Activated naive CD8-positive, alpha-beta T cell treated with anti-CD3 and anti-CD28 coated beads, Interleukin-2, amount 50 U/mL, for 24 hours (primary cell): Measurements from ENCODE around the gene PDE1C.

Experiments used
- ATAC-seq: fragments of 150-1000 bp; cut with Tn5 transposase; one replicate; pipeline ENCODE4 v1.10.0; 2021
- DNase-seq: peaks from one replicate; pipeline ENCODE4 v3.0.0; 2021
- H3K27ac Mint-ChIP-seq: one replicate; pipeline ENCODE4 v1.8.0; 2021; ENCODE audit warnings: mild to moderate bottlenecking, mixed read lengths
- H3K27me3 Mint-ChIP-seq: one replicate; pipeline ENCODE4 v1.8.0; 2021; ENCODE audit warnings: mixed read lengths
- H3K36me3 Mint-ChIP-seq: one replicate; pipeline ENCODE4 v1.8.0; 2021; ENCODE audit warnings: low read depth, mixed read lengths
- H3K4me1 Mint-ChIP-seq: one replicate; pipeline ENCODE4 v1.8.0; 2021; ENCODE audit warnings: mixed read lengths
- H3K4me3 Mint-ChIP-seq: one replicate; pipeline ENCODE4 v1.8.0; 2021; ENCODE audit warnings: mild to moderate bottlenecking, moderate library complexity, mixed read lengths
- H3K9me3 Mint-ChIP-seq: one replicate; pipeline ENCODE4 v1.8.0; 2021; ENCODE audit warnings: mixed read lengths

The PDE1C gene

DNA sequence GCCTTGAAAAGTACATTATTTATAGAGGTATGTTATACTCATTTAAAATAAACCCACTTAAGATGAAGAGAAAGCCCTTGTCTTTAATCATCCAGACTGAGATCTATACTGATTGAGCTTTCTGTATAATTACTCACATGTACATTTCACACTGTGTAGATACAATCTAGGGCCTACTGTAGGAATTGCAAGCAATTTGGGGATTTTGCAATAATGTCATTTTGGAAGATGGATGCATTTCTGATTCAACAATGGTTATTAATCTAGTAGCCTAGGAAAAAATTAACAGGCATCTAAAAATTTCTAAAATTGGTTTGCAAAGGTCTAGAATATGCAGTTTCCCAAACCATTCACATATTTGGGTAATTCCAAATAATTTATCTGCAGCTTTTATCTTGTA lies 132.2 kb downstream of the PDE1C start:
- no peaks in the 10 kb centered on the region for H3K9me3 Mint-ChIP-seq
- H3K27me3 Mint-ChIP-seq: no peaks in the 10 kb centered on the region
- DNase-seq: no peak
- H3K36me3 Mint-ChIP-seq: no peaks in the 10 kb centered on the region
- no peaks in the 10 kb centered on the region for H3K4me1 Mint-ChIP-seq
- no peak overlapping the region for H3K4me3 Mint-ChIP-seq
- no peak for ATAC-seq
- H3K27ac Mint-ChIP-seq: no peak overlapping the region

GRCh38 chr7:31935124-31936054 lies 134.8 kb downstream of the PDE1C start:
- no peaks in the 10 kb centered on the region for H3K9me3 Mint-ChIP-seq
- no peaks in the 10 kb centered on the region for H3K27me3 Mint-ChIP-seq
- no peak overlapping the region for H3K4me3 Mint-ChIP-seq
- H3K36me3 Mint-ChIP-seq: no peaks in the 10 kb centered on the region
- ATAC-seq: no peak
- H3K4me1 Mint-ChIP-seq: no peaks in the 10 kb centered on the region
- H3K27ac Mint-ChIP-seq: no peak overlapping the region
- no peak for DNase-seq

GRCh38 chr7:31934551-31934950 lies 135.7 kb downstream of the PDE1C start:
- Mint-ChIP-seq H3K27ac (no peak overlapping the region), H3K4me3 (no peak overlapping the region), H3K27me3 (no peaks in the 10 kb centered on the region), H3K4me1 (no peaks in the 10 kb centered on the region), H3K9me3 (peaks cover 5% of the 10 kb centered on the region), H3K36me3 (no peaks in the 10 kb centered on the region)
- ATAC-seq (no peak), DNase-seq (no peak)

DNA sequence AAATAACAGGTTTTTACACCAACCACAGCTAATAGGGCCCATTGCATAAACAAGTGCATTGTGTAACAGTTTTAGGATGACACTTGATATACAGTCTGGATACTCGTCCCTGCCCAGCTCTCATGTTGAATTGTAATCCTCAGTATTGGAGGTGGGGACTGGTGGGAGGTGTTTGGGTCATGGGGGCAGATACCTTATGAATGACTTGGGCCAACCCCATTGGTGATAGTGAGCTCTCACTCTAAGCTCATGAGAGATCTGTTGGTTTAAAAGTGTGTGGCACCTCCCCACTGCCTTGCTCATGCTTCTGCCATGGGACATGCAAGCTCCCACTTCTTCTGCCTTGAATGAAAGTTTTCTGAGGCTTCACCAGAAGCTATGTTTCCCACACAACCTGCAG lies 136.7 kb downstream of the PDE1C start:
- no peak overlapping the region for H3K4me3 Mint-ChIP-seq
- DNase-seq (no peak), ATAC-seq (no peak)
- H3K9me3 Mint-ChIP-seq: peaks cover 9% of the 10 kb centered on the region
- H3K27me3 Mint-ChIP-seq: no peaks in the 10 kb centered on the region
- no peaks in the 10 kb centered on the region for H3K36me3 Mint-ChIP-seq
- no peaks in the 10 kb centered on the region for H3K4me1 Mint-ChIP-seq
- H3K27ac Mint-ChIP-seq: no peak overlapping the region

DNA sequence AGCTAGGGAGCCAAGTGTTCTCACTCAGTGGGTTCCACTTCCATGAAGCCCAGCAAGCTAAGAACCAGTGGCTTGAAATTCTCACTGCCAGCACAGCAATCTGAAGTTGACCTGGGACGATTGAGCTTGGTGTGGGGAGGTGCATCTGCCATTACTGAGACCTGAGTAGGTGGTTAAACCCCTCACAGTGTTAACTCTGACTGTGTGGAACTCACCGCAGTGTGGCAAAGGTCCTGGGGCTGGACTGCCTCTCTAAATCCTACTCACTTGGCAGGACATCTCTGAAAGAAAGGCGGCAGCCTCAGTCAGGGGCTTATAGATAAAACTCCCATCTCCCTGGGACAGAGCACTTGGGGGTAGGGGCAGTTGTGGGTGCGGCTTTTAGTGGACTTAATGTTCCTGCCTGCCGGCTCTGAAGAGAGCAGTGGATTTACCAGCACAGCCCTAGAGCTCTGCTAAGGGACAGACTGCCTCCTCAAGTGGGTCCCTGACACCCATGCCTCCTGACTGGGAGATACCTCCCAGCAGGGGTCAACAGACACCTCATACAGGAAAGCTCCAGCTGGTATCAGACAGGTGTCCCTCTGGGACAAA lies 143.1 kb downstream of the PDE1C start:
- no peak for DNase-seq
- Mint-ChIP-seq H3K4me3 (no peak overlapping the region), H3K27ac (no peak overlapping the region), H3K36me3 (no peaks in the 10 kb centered on the region), H3K4me1 (no peaks in the 10 kb centered on the region), H3K27me3 (no peaks in the 10 kb centered on the region), H3K9me3 (peaks cover 14% of the 10 kb centered on the region)
- ATAC-seq: no peak

- H3K4me3 Mint-ChIP-seq: no peak overlapping the region
- H3K4me1 Mint-ChIP-seq: no peaks in the 10 kb centered on the region
- no peaks in the 10 kb centered on the region for H3K27me3 Mint-ChIP-seq
- peaks cover 14% of the 10 kb centered on the region for H3K9me3 Mint-ChIP-seq
- no peak overlapping the region for H3K27ac Mint-ChIP-seq
- no peak for DNase-seq
- no peak for ATAC-seq
- no peaks in the 10 kb centered on the region for H3K36me3 Mint-ChIP-seq
Observed at GRCh38 chr7:31925753-31926454, 144.3 kb downstream of the PDE1C start.

DNA sequence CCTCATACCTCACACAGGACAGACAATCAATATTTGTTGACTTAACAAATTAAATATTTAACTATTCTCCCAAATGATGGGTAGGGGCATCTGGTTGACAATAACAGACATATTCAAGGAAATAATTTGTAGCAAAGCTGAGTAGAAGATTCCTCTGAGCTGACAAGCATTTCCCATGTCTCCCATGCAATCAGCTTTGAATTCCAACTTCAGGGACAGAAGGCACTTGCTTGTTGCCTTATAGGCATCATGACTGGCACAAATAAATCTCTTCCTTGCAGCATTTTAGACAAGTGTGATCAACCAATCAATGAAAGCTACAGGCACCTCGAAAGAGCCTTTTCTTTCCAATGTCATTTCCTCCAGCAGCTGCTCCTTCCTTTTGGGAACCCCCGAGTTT lies 146.0 kb downstream of the PDE1C start:
- ATAC-seq (no peak), DNase-seq (no peak)
- Mint-ChIP-seq H3K36me3 (no peaks in the 10 kb centered on the region), H3K4me3 (no peak overlapping the region), H3K27me3 (no peaks in the 10 kb centered on the region), H3K9me3 (peaks cover 6% of the 10 kb centered on the region), H3K27ac (no peak overlapping the region), H3K4me1 (no peaks in the 10 kb centered on the region)

DNA sequence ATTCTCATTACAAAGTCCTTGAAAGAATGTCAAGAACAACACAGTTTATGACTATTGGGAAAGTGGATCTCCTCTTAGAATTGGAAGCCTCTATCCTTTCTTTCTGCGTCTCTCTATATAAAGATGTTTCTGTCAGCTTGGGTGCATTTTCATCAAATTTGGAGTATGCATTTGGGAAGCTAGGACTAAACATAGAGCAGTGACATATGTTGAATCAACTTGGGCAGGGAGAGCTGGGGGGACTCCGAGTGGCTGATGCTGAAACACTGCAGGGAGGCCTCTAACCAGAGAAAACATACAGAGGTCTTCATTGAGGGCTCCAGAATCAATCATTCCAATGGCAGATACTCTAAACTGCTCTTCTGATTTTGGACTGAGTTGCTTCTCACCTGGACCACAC lies 147.4 kb downstream of the PDE1C start:
- no peaks in the 10 kb centered on the region for H3K36me3 Mint-ChIP-seq
- H3K27ac Mint-ChIP-seq: no peak overlapping the region
- ATAC-seq: no peak
- H3K27me3 Mint-ChIP-seq: no peaks in the 10 kb centered on the region
- no peak for DNase-seq
- H3K4me1 Mint-ChIP-seq: no peaks in the 10 kb centered on the region
- H3K4me3 Mint-ChIP-seq: no peak overlapping the region
- peaks cover under 1% of the 10 kb centered on the region for H3K9me3 Mint-ChIP-seq

DNA sequence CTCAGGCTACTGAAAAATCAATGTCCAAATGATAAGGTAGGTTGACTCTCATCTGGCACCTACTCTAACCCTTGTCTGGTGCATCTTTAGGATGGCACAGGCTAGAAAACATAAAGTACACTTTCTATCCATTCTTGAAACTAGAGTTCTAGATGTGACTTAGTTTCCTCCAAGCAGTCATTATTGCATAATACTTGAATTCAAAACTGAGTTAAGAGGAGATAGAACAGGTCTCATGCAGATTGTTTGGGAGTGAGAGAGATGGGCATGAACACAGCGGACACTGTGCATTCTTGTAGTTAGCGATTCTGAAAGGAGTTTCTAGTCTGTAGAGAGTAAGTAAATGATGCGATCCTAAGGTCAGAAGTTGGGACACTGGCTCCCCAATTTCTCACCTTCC lies 149.2 kb downstream of the PDE1C start:
- H3K4me1 Mint-ChIP-seq: no peaks in the 10 kb centered on the region
- H3K27ac Mint-ChIP-seq: no peak overlapping the region
- no peaks in the 10 kb centered on the region for H3K36me3 Mint-ChIP-seq
- no peak for ATAC-seq
- H3K4me3 Mint-ChIP-seq: no peak overlapping the region
- DNase-seq: no peak
- peaks cover 4% of the 10 kb centered on the region for H3K9me3 Mint-ChIP-seq
- H3K27me3 Mint-ChIP-seq: no peaks in the 10 kb centered on the region

GRCh38 chr7:31919678-31920369 lies 150.4 kb downstream of the PDE1C start:
- Mint-ChIP-seq H3K27ac (no peak overlapping the region), H3K9me3 (peaks cover 4% of the 10 kb centered on the region), H3K36me3 (no peaks in the 10 kb centered on the region), H3K4me1 (no peaks in the 10 kb centered on the region), H3K27me3 (no peaks in the 10 kb centered on the region), H3K4me3 (no peak overlapping the region)
- ATAC-seq (no peak), DNase-seq (no peak)

DNA sequence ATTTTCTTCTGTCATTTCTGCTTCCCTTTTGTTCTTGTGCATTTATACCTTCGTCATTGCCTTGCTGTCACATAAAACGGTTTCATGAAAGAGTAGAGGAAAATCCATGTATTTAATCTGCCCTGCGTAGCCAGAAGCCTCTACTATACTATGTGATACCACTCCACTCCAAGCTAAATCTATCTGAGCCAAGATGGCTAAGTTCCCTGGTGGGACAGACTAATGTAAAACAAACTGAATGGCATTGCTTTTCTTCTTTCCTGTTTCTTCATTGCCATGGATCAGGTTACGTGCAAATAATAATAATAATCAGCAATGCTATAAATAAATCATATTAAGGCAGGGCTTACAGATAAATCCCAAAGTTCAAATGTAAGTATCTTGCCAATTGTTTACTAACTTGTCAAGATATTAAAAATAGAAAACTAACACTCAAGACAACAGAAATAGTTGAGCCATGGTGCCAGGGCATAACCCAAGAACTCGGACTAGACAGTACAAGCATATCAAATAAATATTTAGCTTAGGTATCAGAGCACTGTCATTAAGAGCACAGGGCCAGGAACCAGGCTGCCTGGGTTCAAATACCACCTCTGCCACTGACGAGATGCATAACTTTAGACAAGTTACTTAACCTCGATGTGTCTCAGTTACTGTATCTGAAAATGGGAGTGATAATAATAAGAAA lies 151.4 kb downstream of the PDE1C start:
- peaks cover 4% of the 10 kb centered on the region for H3K9me3 Mint-ChIP-seq
- no peak for DNase-seq
- H3K4me1 Mint-ChIP-seq: no peaks in the 10 kb centered on the region
- no peak for ATAC-seq
- H3K27ac Mint-ChIP-seq: no peak overlapping the region
- no peak overlapping the region for H3K4me3 Mint-ChIP-seq
- no peaks in the 10 kb centered on the region for H3K27me3 Mint-ChIP-seq
- no peaks in the 10 kb centered on the region for H3K36me3 Mint-ChIP-seq

DNA sequence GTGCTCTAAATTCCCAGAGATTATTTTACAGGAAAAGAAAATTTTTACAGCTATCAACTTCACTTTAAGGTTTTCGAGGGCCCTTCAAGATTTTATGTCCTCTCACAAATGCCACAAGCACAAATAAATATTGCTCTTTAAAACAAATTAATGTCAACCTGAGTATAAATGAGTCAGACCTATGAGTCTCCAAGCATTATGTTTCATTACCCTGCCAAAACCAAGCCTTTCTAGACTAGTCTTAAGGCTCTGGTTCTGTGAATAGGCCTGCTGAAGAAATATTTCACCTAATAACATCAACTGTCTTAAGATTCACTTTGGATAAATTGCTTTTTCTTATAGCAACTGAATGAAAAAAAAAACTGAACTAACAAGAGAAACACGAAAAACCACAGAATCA lies 153.0 kb downstream of the PDE1C start:
- Mint-ChIP-seq H3K4me1 (no peaks in the 10 kb centered on the region), H3K4me3 (no peak overlapping the region), H3K27ac (no peak overlapping the region), H3K9me3 (peaks cover 4% of the 10 kb centered on the region), H3K27me3 (no peaks in the 10 kb centered on the region), H3K36me3 (no peaks in the 10 kb centered on the region)
- ATAC-seq (no peak), DNase-seq (no peak)

DNA sequence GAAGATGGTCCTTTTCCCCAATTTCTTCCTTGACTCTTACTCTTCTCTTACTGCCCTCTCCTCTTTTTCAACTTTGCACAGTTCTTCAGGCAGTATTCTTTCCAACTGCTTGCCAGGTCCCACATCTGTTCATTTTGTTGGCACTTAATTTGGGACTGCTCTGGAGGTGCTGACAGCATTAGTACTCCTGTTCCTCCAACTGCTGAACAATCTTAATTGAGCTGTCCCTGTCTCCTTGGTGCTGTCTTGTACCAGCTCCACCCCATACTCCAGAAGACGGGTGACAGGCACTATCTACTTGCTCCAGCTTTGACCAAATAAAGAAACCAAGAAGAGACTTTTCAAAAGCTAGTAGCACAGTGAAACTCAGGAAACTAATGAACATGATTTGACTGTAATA lies 160.0 kb downstream of the PDE1C start:
- H3K36me3 Mint-ChIP-seq: no peaks in the 10 kb centered on the region
- H3K4me3 Mint-ChIP-seq: no peak overlapping the region
- peaks cover 3% of the 10 kb centered on the region for H3K9me3 Mint-ChIP-seq
- DNase-seq: no peak
- no peaks in the 10 kb centered on the region for H3K4me1 Mint-ChIP-seq
- H3K27me3 Mint-ChIP-seq: no peaks in the 10 kb centered on the region
- H3K27ac Mint-ChIP-seq: no peak overlapping the region
- no peak for ATAC-seq

GRCh38 chr7:31906479-31907171 lies 163.6 kb downstream of the PDE1C start:
- DNase-seq (no peak), ATAC-seq (no peak)
- Mint-ChIP-seq H3K27ac (no peak overlapping the region), H3K36me3 (no peaks in the 10 kb centered on the region), H3K4me1 (no peaks in the 10 kb centered on the region), H3K4me3 (no peak overlapping the region), H3K27me3 (no peaks in the 10 kb centered on the region), H3K9me3 (peaks cover 3% of the 10 kb centered on the region)
